Spleen (tissue), 7 donors: ENCODE measurements around the gene DOCK9.

ENCODE experiments used
- CTCF ChIP-seq, 11 experiments: fragments of 200-600 bp in 7 of 11; fragments of 450-650 bp in 4 of 11; sonication (generic) in 4 of 11; IDR thresholded peaks in 8 of 11; conservative IDR thresholded peaks in 3 of 11; 1 replicate in 7 of 11; 2 replicates in 4 of 11; pipeline versions ENCODE4 v1.4.0 to v1.8.0; 2016 to 2021; ENCODE audit warnings: antibody characterized with exemption in 11 of 11, inconsistent platforms in 4 of 11, mild to moderate bottlenecking in 1 of 11
- POLR2AphosphoS5 ChIP-seq, 3 donors: sonication (generic); formaldehyde crosslinking; IDR thresholded peaks; one replicate each; pipeline ENCODE4 v1.5.1; 2017; ENCODE audit warnings: antibody characterized with exemption in 3 of 3
- donor health status: DM: no; HTN: no; CAD: no; lungs with moderate emphysema.
- donor health status: DM: no; HTN: no; CAD: no.
- donor health status: DM: no; HTN: no; CAD: no.

- TF ChIP-seq CTCF (IDR thresholded peaks at IDR 0.05 in 8 of 11, conservative IDR thresholded peaks at IDR 0.05 in 3 of 11) (no peak), POLR2AphosphoS5 (IDR thresholded peaks at IDR 0.05) (no peak)
Measured at GRCh38 chr13:98792321-98792720, 185.5 kb downstream of the DOCK9 start.
